LNCAP (cell line): Measurements from ENCODE around the gene SOD1.

Source experiments
- TF ChIP-seq, protein P1 (sequence below): fragments of 450-650 bp; IDR thresholded peaks from 2 replicates; pipeline ENCODE4 v1.5.1; 2017; ENCODE audit warnings: mild to moderate bottlenecking

Gene SOD1

DNA sequence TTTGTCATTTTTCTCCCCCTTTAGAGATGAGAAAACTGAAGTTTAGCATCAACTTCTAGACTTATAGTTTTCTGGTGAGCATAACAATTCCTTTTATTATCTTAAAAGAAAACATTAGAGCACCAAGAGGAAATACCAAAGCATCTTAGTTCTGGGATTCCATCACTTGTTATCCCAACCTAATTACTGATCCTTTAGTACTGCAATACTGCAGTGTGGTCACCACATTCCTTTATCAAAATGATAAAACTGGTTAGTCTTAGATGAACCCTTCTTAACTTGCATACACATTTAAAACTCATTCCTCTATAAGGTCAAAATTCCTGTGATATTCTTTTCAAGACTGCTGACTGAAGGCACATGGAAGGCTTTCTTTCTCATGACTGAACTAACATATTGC is 23.1 kb downstream of the SOD1 start:
- TF ChIP-seq, protein P1, sequence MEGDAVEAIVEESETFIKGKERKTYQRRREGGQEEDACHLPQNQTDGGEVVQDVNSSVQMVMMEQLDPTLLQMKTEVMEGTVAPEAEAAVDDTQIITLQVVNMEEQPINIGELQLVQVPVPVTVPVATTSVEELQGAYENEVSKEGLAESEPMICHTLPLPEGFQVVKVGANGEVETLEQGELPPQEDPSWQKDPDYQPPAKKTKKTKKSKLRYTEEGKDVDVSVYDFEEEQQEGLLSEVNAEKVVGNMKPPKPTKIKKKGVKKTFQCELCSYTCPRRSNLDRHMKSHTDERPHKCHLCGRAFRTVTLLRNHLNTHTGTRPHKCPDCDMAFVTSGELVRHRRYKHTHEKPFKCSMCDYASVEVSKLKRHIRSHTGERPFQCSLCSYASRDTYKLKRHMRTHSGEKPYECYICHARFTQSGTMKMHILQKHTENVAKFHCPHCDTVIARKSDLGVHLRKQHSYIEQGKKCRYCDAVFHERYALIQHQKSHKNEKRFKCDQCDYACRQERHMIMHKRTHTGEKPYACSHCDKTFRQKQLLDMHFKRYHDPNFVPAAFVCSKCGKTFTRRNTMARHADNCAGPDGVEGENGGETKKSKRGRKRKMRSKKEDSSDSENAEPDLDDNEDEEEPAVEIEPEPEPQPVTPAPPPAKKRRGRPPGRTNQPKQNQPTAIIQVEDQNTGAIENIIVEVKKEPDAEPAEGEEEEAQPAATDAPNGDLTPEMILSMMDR: no peak

DNA sequence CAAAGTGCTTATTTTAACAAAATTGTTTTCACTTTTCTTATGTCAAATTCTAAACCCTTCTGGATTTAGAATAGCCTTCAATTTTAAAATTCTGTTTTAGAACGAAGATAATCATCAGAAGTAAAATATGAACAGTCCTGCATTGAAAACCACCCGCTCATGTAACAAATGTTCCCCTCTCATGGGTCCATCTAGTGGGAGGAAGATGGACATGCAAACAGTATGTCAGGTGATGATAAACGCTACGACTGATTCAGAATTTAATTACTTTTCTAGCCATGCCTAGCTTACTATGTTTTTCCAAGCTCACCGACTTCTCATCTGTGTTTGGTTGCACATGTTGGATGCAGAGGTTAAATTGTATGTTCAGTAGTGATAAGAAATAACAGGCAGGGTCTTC is 23.5 kb downstream of the SOD1 start:
- TF ChIP-seq, protein P1: peak; percentile 15; the same call in 1 of the 2 replicates

DNA sequence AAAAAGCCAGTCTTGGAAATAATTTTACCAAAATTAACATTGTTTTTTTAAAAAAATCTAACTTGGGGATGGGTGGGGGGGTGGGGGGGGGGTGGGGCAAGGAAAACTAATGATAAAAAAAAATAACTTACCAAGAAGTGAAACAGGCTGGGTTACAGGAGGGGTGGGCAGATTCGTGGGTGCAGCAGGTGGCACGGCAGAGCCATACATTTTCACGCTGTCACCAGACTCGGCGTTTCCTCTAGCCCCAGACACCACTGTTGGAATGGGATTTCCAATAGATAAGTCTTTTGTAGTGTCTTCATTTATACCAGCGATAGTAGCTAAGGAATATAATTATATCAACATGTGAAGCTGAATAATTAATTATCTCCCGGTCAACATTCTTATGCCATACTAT is 25.4 kb downstream of the SOD1 start:
- TF ChIP-seq, protein P1: no peak

DNA sequence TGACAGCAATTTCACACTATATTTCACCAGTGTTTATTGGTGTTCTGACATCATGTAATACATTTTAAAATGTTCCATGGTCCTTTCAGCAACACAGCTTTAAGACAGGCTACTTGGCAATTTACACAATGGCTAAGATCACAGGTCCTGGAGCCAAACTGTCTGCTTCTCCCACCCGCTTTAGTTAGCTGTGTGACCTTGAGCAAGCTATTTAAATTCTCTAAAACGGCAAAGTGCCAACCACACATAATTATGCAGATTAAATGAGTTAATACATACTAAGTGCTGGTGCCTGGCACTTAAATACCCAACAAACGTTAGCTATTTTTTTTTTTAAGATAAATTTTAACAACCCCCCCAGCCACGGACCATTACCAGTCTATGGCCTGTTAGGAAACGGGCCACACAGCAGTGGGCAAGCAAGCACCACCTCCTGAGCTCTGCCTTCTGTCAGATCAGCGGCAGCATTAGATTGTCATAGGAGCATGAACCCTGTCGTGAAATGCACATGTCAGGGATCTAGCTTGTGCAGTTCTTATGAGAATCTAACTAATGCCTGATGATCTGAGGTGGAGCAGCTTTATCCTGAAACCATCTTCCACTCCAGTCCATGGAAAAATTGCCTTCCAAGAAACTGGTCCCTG is 26.9 kb downstream of the SOD1 start:
- TF ChIP-seq, protein P1: no peak

DNA sequence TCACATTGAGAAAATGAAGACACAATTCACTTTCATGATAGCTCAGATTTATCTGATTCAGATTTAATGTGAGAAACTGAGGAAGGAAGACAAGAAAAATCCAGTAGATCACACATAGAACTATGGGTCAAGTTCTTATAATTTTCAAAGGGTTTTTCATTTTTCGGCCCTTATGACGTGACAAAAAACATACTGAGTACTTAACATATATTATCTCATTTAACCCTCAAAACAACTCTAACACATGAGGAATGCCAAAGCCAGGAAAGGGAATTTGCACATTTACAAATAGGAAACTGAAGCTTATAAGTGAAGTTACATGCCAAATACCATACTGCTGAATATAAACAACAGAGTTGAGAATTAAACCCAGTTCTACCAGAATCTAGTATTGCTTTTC is 27.6 kb downstream of the SOD1 start:
- TF ChIP-seq, protein P1: no peak

DNA sequence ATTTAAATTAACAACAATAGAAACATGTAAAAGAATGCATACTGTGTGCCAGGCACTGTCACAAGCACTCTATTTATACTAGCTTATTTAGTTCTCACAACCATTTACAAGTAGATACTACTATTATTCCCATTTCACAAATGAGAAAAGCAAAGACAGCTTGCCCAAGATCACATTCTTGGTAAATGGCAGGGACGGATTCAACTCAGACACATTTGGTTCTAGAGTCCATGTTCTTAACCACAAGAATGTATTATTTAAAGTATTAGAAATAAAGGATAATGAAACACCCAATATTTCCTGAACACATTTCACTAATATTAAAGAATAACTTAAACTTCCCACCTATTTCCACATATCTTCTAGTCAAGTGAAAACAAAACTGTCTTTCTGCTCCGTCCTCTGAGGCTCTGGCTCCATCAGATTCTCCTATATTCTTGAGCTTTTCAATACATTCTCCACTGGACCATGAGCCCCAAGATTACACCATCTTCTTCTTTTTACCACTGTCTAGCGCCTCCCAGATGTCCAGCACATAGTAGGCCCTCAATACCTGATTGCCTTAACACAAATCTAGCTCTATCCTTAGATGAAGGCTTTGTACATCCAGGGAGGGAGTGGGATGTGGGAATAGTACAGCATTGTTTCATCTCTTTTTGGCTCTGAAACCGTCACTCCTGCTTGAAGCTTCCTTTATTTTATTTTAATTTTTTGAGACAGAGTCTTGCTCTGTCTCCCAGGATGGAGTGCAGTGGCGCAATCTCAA is 29.3 kb downstream of the SOD1 start:
- TF ChIP-seq, protein P1: no peak

DNA sequence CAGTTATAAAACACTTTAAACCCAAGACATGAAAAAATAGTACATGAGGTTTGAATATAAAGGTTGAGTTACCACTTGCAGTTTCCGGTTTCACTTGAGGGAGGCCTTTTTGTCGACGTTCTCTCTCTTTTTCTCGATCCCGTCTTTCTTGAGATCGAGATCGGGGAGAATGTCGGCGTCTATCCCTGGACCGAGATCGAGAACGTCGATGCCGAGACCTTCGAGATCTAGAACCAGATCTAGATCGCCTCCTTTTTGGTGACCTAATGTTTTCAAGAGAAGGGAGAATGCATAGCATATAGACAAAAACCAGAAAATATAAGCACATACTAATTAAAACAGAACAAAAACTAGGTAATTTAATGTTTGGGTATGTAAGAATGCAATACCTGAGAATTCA is 33.7 kb downstream of the SOD1 start:
- TF ChIP-seq, protein P1: no peak
